Spleen (tissue), 11 donors: ENCODE data around the gene LRRC4C. TPM values are rescaled to one million over a fixed set of nuclear protein-coding genes. Genes with fewer than 3 reads are reported as not detected.

Experiments
- DNase-seq: peaks from one replicate; pipeline ENCODE4 v3.0.0-alpha.2; 2020
- H3K27ac ChIP-seq, 8 donors: fragments of 200-600 bp; sonication (generic) in 7 of 8; 1 replicate in 4 of 8; 2 replicates in 4 of 8; pipeline versions ENCODE4 v1.5.0 to v1.8.0; 2016 to 2021; ENCODE audit warnings: inconsistent platforms in 4 of 8, mild to moderate bottlenecking in 4 of 8, moderate library complexity in 1 of 8
- H3K27me3 ChIP-seq, 7 donors: fragments of 200-600 bp; sonication (generic) in 6 of 7; replicated peaks in 1 of 7; 1 replicate in 4 of 7; 2 replicates in 3 of 7; pipeline versions ENCODE4 v1.5.0 to v1.8.0; 2016 to 2021; ENCODE audit warnings: inconsistent platforms in 3 of 7, mild to moderate bottlenecking in 1 of 7
- H3K36me3 ChIP-seq, 6 donors: fragments of 200-600 bp; sonication (generic) in 5 of 6; 1 replicate in 4 of 6; 2 replicates in 2 of 6; pipeline versions ENCODE4 v1.5.0 to v1.8.0; 2016 to 2021; ENCODE audit warnings: inconsistent platforms in 2 of 6
- H3K4me1 ChIP-seq, 6 donors: fragments of 200-600 bp; sonication (generic) in 5 of 6; 1 replicate in 3 of 6; 2 replicates in 3 of 6; pipeline versions ENCODE4 v1.5.0 to v1.8.0; 2016 to 2021; ENCODE audit warnings: inconsistent platforms in 3 of 6
- H3K4me3 ChIP-seq, 8 donors: fragments of 200-600 bp; sonication (generic) in 7 of 8; 1 replicate in 4 of 8; 2 replicates in 4 of 8; pipeline versions ENCODE4 v1.5.0 to v1.8.0; 2016 to 2021; ENCODE audit warnings: inconsistent platforms in 4 of 8, mild to moderate bottlenecking in 4 of 8, moderate library complexity in 2 of 8
- H3K9me3 ChIP-seq, 8 donors: fragments of 200-600 bp; sonication (generic) in 7 of 8; 1 replicate in 4 of 8; 2 replicates in 4 of 8; pipeline versions ENCODE4 v1.5.0 to v1.8.0; 2016 to 2021; ENCODE audit warnings: inconsistent platforms in 4 of 8
- CTCF ChIP-seq, 11 experiments: fragments of 200-600 bp in 7 of 11; fragments of 450-650 bp in 4 of 11; sonication (generic) in 4 of 11; IDR thresholded peaks in 8 of 11; conservative IDR thresholded peaks in 3 of 11; 1 replicate in 7 of 11; 2 replicates in 4 of 11; pipeline versions ENCODE4 v1.4.0 to v1.8.0; 2016 to 2021; ENCODE audit warnings: antibody characterized with exemption in 11 of 11, inconsistent platforms in 4 of 11, mild to moderate bottlenecking in 1 of 11
- POLR2A ChIP-seq, 3 donors: fragments of 450-650 bp; IDR thresholded peaks; one replicate each; pipeline ENCODE4 v1.5.1; 2017; ENCODE audit warnings: antibody characterized with exemption in 3 of 3, mild to moderate bottlenecking in 1 of 3
- POLR2AphosphoS5 ChIP-seq, 3 donors: sonication (generic); formaldehyde crosslinking; IDR thresholded peaks; one replicate each; pipeline ENCODE4 v1.5.1; 2017; ENCODE audit warnings: antibody characterized with exemption in 3 of 3
- WGBS, 5 donors: extraction: QIAGEN DNeasy Blood & Tissue Kit in 3 of 5; methylation state at CpG; one replicate each; pipeline versions ENCODE4 v1.1.5 to v1.1.7; 2013 to 2018; 5-methylcytosine and 5-hydroxymethylcytosine counted together
- intact Hi-C: fragments of 100-400 bp; cut with DNase I; formaldehyde crosslinking; loops from one replicate; pipeline ENCODE4 v1.15.0; 2023; ENCODE audit warnings: low total_unique reads
- polyA plus RNA-seq, 3 donors: library from polyadenylated mRNA; stranded (reverse); fragments of 200-250 nt; gene quantifications; one replicate each; pipeline ENCODE4 v1.2.1, GENCODE V29; 2013
- total RNA-seq, 7 donors: library from RNA; depleted of rRNA in 3 of 7; stranded (reverse); fragments of >200 nt in 3 of 7; fragmentation: NEBNext Ultra II Directional in 4 of 7; extraction: Animal tissue kit (Norgen Biotek cat#: 25700) in 4 of 7; gene quantifications; one replicate each; pipeline versions ENCODE4 v1.1.0 to v1.2.1, GENCODE V29; 2016 to 2021
- donor health status: healthy with polysubstance abuse.
- donor health status: DM: no; HTN: no; CAD: no; lungs with moderate emphysema.
- donor health status: DM: no; HTN: no; CAD: no.
- donor health status: Bipolar disorder and iron deficiency.
- donor health status: healthy.
- donor health status: DM: no; HTN: no; CAD: no.
- donor health status: DM: yes; HTN: yes; CAD: no.

The LRRC4C gene
- total and polyA plus RNA-seq, 10 donors: 0.15 to 8.9 (median 1.9) TPM

- no peaks in the 10 kb centered on the region for H3K36me3 ChIP-seq
- H3K4me3 ChIP-seq: no peak overlapping the region
- no peak overlapping the region for H3K27ac ChIP-seq
- TF ChIP-seq POLR2A (IDR thresholded peaks at IDR 0.05): no peak
- no peak for TF ChIP-seq CTCF (IDR thresholded peaks at IDR 0.05 in 8 of 11, conservative IDR thresholded peaks at IDR 0.05 in 3 of 11)
- no peak for TF ChIP-seq POLR2AphosphoS5 (IDR thresholded peaks at IDR 0.05)
- no peaks in the 10 kb centered on the region for H3K4me1 ChIP-seq
- WGBS, 5 donors: 73 to 84% (median 82%) methylated on average over 2 of the region's 2 CpGs
- no peak for DNase-seq
- intact Hi-C loops: no loop called here
- H3K27me3 ChIP-seq: no peaks in the 10 kb centered on the region
- H3K9me3 ChIP-seq: peaks cover 0 to 13% (median 0%) of the 10 kb centered on the region in 8 donors
Observed at GRCh38 chr11:41010361-41011050, 448.9 kb downstream of the LRRC4C start.

- TF ChIP-seq POLR2A (IDR thresholded peaks at IDR 0.05): no peak
- intact Hi-C loops: no loop called here
- peaks cover 0 to 11% (median 0%) of the 10 kb centered on the region in 8 donors for H3K9me3 ChIP-seq
- no peak for DNase-seq
- H3K4me1 ChIP-seq: no peaks in the 10 kb centered on the region
- no peak overlapping the region for H3K4me3 ChIP-seq
- H3K27ac ChIP-seq: no peak overlapping the region
- H3K36me3 ChIP-seq: no peaks in the 10 kb centered on the region
- H3K27me3 ChIP-seq: no peaks in the 10 kb centered on the region
Observed at GRCh38 chr11:41005986-41006385, 453.5 kb downstream of the LRRC4C start.

- no peak for DNase-seq
- Histone ChIP-seq H3K36me3 (no peaks in the 10 kb centered on the region), H3K9me3 (peaks cover 0 to 11% (median 0%) of the 10 kb centered on the region in 8 donors), H3K4me3 (no peak overlapping the region), H3K27me3 (no peaks in the 10 kb centered on the region), H3K4me1 (no peaks in the 10 kb centered on the region), H3K27ac (no peak overlapping the region)
- no peak for TF ChIP-seq POLR2AphosphoS5 (IDR thresholded peaks at IDR 0.05)
- no peak for TF ChIP-seq CTCF (IDR thresholded peaks at IDR 0.05 in 8 of 11, conservative IDR thresholded peaks at IDR 0.05 in 3 of 11)
- TF ChIP-seq POLR2A (IDR thresholded peaks at IDR 0.05): no peak
- intact Hi-C loops: no loop called here
- 39 to 54% (median 51%) methylated on average over 4 of the region's 4 CpGs for WGBS, 5 donors
Observed at GRCh38 chr11:41003339-41004282, 455.8 kb downstream of the LRRC4C start.

GRCh38 chr11:40998920-40999319, 460.5 kb downstream of the LRRC4C start:
- intact Hi-C loops: no loop called here
- Histone ChIP-seq H3K9me3 (no peaks in the 10 kb centered on the region), H3K4me3 (no peak overlapping the region), H3K27me3 (no peaks in the 10 kb centered on the region), H3K36me3 (no peaks in the 10 kb centered on the region), H3K4me1 (no peaks in the 10 kb centered on the region), H3K27ac (no peak overlapping the region)
- TF ChIP-seq POLR2AphosphoS5 (IDR thresholded peaks at IDR 0.05) (no peak), CTCF (IDR thresholded peaks at IDR 0.05 in 8 of 11, conservative IDR thresholded peaks at IDR 0.05 in 3 of 11) (no peak)
- DNase-seq: no peak
- WGBS, 5 donors: 63 to 82% (median 74%) methylated on average over 5 of the region's 5 CpGs
